CD8-positive, alpha-beta memory T cell (primary cell): ENCODE data around the gene PITPNC1. TPM values are rescaled to one million over a fixed set of nuclear protein-coding genes. Genes with fewer than 3 reads are reported as not detected.
A peak's percentile ranks its signal among the peaks of the same experiment; 100 is the strongest.
"Not testable (repeated sequence)": the region's sequence is repeated elsewhere in the genome, so short reads cannot be mapped to it uniquely, and the experiment has no call there.

Experiments
- CTCF ChIA-PET: fragments of 350-600 bp; sonication (Branson Sonifier 250); formaldehyde crosslinking; loops from one replicate; lab custom pipeline; 2021; ENCODE audit warnings: antibody characterized with exemption; lab: Charles Lee
- POLR2A ChIA-PET: fragments of 350-600 bp; sonication (Branson Sonifier 250); formaldehyde crosslinking; loops from one replicate; lab custom pipeline; 2021; ENCODE audit warnings: antibody characterized with exemption; lab: Charles Lee
- DNase-seq, 5 donors: peaks; one replicate each; pipeline versions ENCODE4 v3.0.0 to v3.0.0-alpha.2; 2020 to 2022; ENCODE audit warnings: mixed read lengths in 1 of 5
- H3K27ac ChIP-seq: one replicate; pipeline ENCODE4 v1.7.0; 2013; ENCODE audit warnings: low read depth, mild to moderate bottlenecking, low read length, moderate library complexity
- H3K27me3 ChIP-seq: 2 replicates; pipeline ENCODE4 v1.7.0; 2013; ENCODE audit warnings: low read length, mild to moderate bottlenecking; ENCODE audit not compliant: insufficient read depth, poor library complexity, severe bottlenecking
- H3K36me3 ChIP-seq: 2 replicates; pipeline ENCODE4 v1.7.0; 2013; ENCODE audit warnings: mild to moderate bottlenecking, low read length, moderate library complexity; ENCODE audit not compliant: insufficient read depth
- H3K4me1 ChIP-seq: 2 replicates; pipeline ENCODE4 v1.7.0; 2013; ENCODE audit warnings: mild to moderate bottlenecking, low read length, moderate library complexity; ENCODE audit not compliant: insufficient read depth
- H3K4me3 ChIP-seq: 2 replicates; pipeline ENCODE4 v1.7.0; 2013; ENCODE audit warnings: mild to moderate bottlenecking, low read length
- H3K9me3 ChIP-seq: 2 replicates; pipeline ENCODE4 v1.7.0; 2013; ENCODE audit warnings: mild to moderate bottlenecking, low read length
- H3K27ac Mint-ChIP-seq, 8 donors: one replicate each; pipeline ENCODE4 v1.8.0; 2020 to 2021; ENCODE audit warnings: mixed read lengths in 8 of 8, mild to moderate bottlenecking in 6 of 8, inconsistent platforms in 3 of 8, moderate library complexity in 3 of 8
- H3K27me3 Mint-ChIP-seq, 2 donors: one replicate each; pipeline ENCODE4 v1.8.0; 2020 to 2021; ENCODE audit warnings: mixed read lengths in 2 of 2, mild to moderate bottlenecking in 1 of 2, moderate library complexity in 1 of 2
- H3K36me3 Mint-ChIP-seq, 3 donors: one replicate each; pipeline ENCODE4 v1.8.0; 2020 to 2021; ENCODE audit warnings: mixed read lengths in 3 of 3, inconsistent platforms in 1 of 3, mild to moderate bottlenecking in 1 of 3
- H3K4me1 Mint-ChIP-seq, 3 donors: one replicate each; pipeline ENCODE4 v1.8.0; 2020 to 2021; ENCODE audit warnings: mixed read lengths in 3 of 3, inconsistent platforms in 1 of 3, mild to moderate bottlenecking in 1 of 3
- H3K4me3 Mint-ChIP-seq, 7 donors: one replicate each; pipeline ENCODE4 v1.8.0; 2020 to 2021; ENCODE audit warnings: mixed read lengths in 7 of 7, mild to moderate bottlenecking in 6 of 7, moderate library complexity in 4 of 7, inconsistent platforms in 2 of 7
- H3K9me3 Mint-ChIP-seq, 5 donors: one replicate each; pipeline ENCODE4 v1.8.0; 2020 to 2022; ENCODE audit warnings: mixed read lengths in 5 of 5, mild to moderate bottlenecking in 3 of 5, moderate library complexity in 2 of 5, inconsistent platforms in 1 of 5
- polyA plus RNA-seq: library from polyadenylated mRNA; unstranded; fragments of 300-500 nt; fragmentation: Illumina TruSeq; gene quantifications from one replicate; pipeline ENCODE4 v1.2.3, GENCODE V29; 2021
- total RNA-seq, 2 experiments: library from RNA; stranded (reverse); gene quantifications; one replicate each; pipeline ENCODE4 v1.2.3, GENCODE V29; 2021

Gene PITPNC1
- total and polyA plus RNA-seq, 3 experiments from 2014 or later: 43.1 to 163 (median 45.1) TPM

DNA sequence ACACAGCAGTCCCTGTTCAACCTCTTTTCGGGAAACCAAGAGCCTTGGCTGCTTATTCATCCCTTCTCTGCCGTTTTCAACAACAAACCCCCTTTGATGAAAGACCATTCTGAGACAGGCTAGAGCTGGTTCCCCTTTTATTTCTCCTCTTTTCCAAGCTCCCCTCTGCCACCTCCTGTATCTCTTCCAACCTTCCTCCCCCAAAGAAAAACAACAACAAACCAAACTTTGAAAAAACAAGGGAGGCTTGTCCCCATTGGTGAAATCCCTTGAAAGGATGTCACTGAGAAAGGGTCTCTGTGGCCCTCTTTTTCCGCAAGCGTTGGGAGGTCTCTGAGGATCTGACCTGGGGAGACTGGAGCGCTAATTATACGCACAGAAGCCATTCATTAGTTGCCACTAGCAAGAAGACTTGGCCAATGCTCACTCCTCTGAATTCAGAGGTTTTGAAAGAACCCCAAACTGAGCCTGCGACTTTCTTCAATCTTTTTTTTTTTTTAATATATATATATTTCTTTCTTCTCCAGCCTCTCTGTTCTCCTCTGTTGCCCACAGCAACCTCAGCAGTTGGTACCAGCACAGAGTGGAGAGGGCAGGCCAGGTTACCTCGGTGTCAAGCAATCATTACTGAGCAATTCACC is 101.4 kb downstream of the PITPNC1 start:
- Mint-ChIP-seq H3K4me1 (peaks cover 79 to 89% (median 87%) of the 10 kb centered on the region in 3 donors), H3K4me3 (peak overlapping the region; percentile 63 to 88 (median 77)), H3K27ac (peak overlapping the region; percentile 89 to 99 (median 94)), H3K9me3 (no peaks in the 10 kb centered on the region), H3K27me3 (no peaks in the 10 kb centered on the region), H3K36me3 (peaks cover 0 to 6% (median 3%) of the 10 kb centered on the region in 3 donors)
- Histone ChIP-seq H3K4me1 (peaks cover 73% of the 10 kb centered on the region), H3K4me3 (peak overlapping the region; percentile 57), H3K9me3 (no peaks in the 10 kb centered on the region), H3K36me3 (no peaks in the 10 kb centered on the region), H3K27ac (peak overlapping the region; percentile 54), H3K27me3 (no peaks in the 10 kb centered on the region)
- CTCF ChIA-PET: interaction anchor here (1.2 to 15.2 kb wide), 3 partner anchors 36 to 101 kb away, joined by 3 to 269 read pairs (median 8); partner anchors contain the start of gene PITPNC1
- peak in 1 of 5 donors; percentile 42 for DNase-seq
- POLR2A ChIA-PET: interaction anchor here (0.7 to 5.1 kb wide), 5 partner anchors 37 to 101 kb away, joined by 3 to 50 read pairs (median 5); partner anchors contain the start of gene PITPNC1

- peak overlapping the region; percentile 36 for H3K27ac ChIP-seq
- H3K9me3 ChIP-seq: no peaks in the 10 kb centered on the region
- H3K9me3 Mint-ChIP-seq: no peaks in the 10 kb centered on the region
- H3K27me3 Mint-ChIP-seq: no peaks in the 10 kb centered on the region
- H3K4me3 Mint-ChIP-seq: peak overlapping the region; percentile 38 to 85 (median 68)
- ChIA-PET POLR2A (interaction anchor here (1.6 to 5.1 kb wide), 2 partner anchors 37 to 101 kb away, joined by 5 to 38 read pairs; no protein-coding TSS in a partner anchor), CTCF (interaction anchor here (15.2 kb wide), 1 partner anchor 102 kb away, joined by 269 read pairs; the partner anchor contains the start of gene PITPNC1)
- H3K36me3 ChIP-seq: no peaks in the 10 kb centered on the region
- H3K36me3 Mint-ChIP-seq: peaks cover 0 to 7% (median 4%) of the 10 kb centered on the region in 3 donors
- no peaks in the 10 kb centered on the region for H3K27me3 ChIP-seq
- no peak for DNase-seq
- peak overlapping the region; percentile 69 to 99 (median 94) for H3K27ac Mint-ChIP-seq
- H3K4me1 Mint-ChIP-seq: peaks cover 76 to 87% (median 86%) of the 10 kb centered on the region in 3 donors
- H3K4me3 ChIP-seq: no peak overlapping the region
- peaks cover 67% of the 10 kb centered on the region for H3K4me1 ChIP-seq
Measured at GRCh38 chr17:67479148-67479547, 102.1 kb downstream of the PITPNC1 start.

- H3K36me3 Mint-ChIP-seq, H3K36me3 ChIP-seq, H3K27me3 Mint-ChIP-seq, H3K9me3 ChIP-seq, H3K9me3 Mint-ChIP-seq, H3K4me3 Mint-ChIP-seq, H3K27me3 ChIP-seq, H3K27ac ChIP-seq, DNase-seq, H3K4me3 ChIP-seq: not testable (repeated sequence)
- H3K4me1 ChIP-seq: peaks cover 53% of the 10 kb centered on the region
- H3K4me1 Mint-ChIP-seq: peaks cover 69 to 86% (median 82%) of the 10 kb centered on the region in 3 donors
- peak overlapping the region in 3 of 8 donors; percentile 80 to 89 (median 85) for H3K27ac Mint-ChIP-seq
- CTCF ChIA-PET: interaction anchor here (1.0 to 15.2 kb wide), 2 partner anchors 28 to 103 kb away, joined by 4 to 269 read pairs; partner anchors contain the start of gene PITPNC1
- POLR2A ChIA-PET: interaction anchor here (0.7 kb wide), 1 partner anchor 91 kb away, joined by 4 read pairs; no protein-coding TSS in a partner anchor
Measured at GRCh38 chr17:67480959-67481358, 103.9 kb downstream of the PITPNC1 start.

DNA sequence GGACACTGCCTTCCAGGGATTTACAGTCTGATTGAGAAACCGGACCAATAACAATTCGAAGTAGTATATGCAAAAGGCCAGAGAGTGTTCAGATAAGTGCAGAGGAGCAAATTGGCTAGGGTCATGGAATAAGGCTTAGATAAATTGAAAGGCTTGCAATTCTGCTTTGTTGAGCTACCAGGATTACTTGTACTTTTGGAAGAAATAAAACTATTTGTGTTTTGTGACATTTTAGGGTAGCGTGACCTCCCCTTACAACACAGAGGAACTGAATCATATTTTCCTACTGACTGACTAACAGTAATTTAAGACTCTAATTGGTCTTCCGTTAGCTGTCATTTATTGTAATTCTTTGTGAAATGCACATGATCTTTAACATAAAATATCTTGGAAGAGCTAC is 104.7 kb downstream of the PITPNC1 start:
- Mint-ChIP-seq H3K4me1 (peaks cover 75 to 90% (median 86%) of the 10 kb centered on the region in 3 donors), H3K27me3 (no peaks in the 10 kb centered on the region), H3K36me3 (peaks cover 0 to 8% (median 5%) of the 10 kb centered on the region in 3 donors), H3K9me3 (no peaks in the 10 kb centered on the region), H3K4me3 (peak overlapping the region in 3 of 7 donors; percentile 20 to 52 (median 25)), H3K27ac (peak overlapping the region in 7 of 8 donors; percentile 19 to 80 (median 59))
- ChIA-PET CTCF (interaction anchor here (1.0 to 15.2 kb wide), 4 partner anchors 29 to 125 kb away, joined by 4 to 269 read pairs (median 7); partner anchors contain the start of gene PITPNC1), POLR2A (interaction anchor here (0.7 kb wide), 1 partner anchor 92 kb away, joined by 4 read pairs; no protein-coding TSS in a partner anchor)
- Histone ChIP-seq H3K36me3 (no peaks in the 10 kb centered on the region), H3K4me3 (no peak overlapping the region), H3K9me3 (no peaks in the 10 kb centered on the region), H3K4me1 (peaks cover 53% of the 10 kb centered on the region), H3K27me3 (no peaks in the 10 kb centered on the region), H3K27ac (no peak overlapping the region)
- no peak for DNase-seq

- no peak for DNase-seq
- peaks cover 49% of the 10 kb centered on the region for H3K4me1 ChIP-seq
- Mint-ChIP-seq H3K27ac (peak overlapping the region in 6 of 8 donors; percentile 3 to 81 (median 70)), H3K27me3 (no peaks in the 10 kb centered on the region), H3K4me3 (peak overlapping the region in 3 of 7 donors; percentile 2 to 13 (median 10)), H3K9me3 (no peaks in the 10 kb centered on the region), H3K36me3 (peaks cover 0 to 12% (median 5%) of the 10 kb centered on the region in 3 donors), H3K4me1 (peaks cover 77 to 93% (median 89%) of the 10 kb centered on the region in 3 donors)
- no peaks in the 10 kb centered on the region for H3K36me3 ChIP-seq
- POLR2A ChIA-PET: interaction anchor here (3.6 kb wide), 1 partner anchor 105 kb away, joined by 10 read pairs; the partner anchor contains the start of gene PITPNC1
- H3K4me3 ChIP-seq: no peak overlapping the region
- H3K27ac ChIP-seq: no peak overlapping the region
- CTCF ChIA-PET: interaction anchor here (1.2 to 15.2 kb wide), 4 partner anchors 41 to 125 kb away, joined by 4 to 269 read pairs (median 10); partner anchors contain the start of gene PITPNC1
- no peaks in the 10 kb centered on the region for H3K27me3 ChIP-seq
- H3K9me3 ChIP-seq: no peaks in the 10 kb centered on the region
Measured at GRCh38 chr17:67482764-67483163, 105.7 kb downstream of the PITPNC1 start.

DNA sequence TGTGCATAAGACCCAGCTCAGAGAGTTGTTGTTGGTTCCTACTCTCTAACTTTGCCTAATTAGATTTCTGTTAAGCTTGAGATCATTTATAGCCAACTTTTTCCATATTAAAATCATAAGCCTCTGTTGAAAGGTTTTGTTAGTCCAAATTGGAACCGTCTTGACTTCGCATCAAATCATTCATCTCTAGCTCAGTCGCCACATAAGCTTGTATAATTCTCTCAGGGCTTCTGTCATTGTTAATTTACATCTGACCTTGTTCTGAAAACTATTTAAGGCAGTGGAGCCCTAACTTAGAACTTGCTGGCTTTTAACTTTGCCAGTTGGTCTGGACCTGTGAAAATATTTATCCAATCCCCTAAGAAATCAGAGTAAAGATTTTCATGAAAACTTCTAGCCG is 107.2 kb downstream of the PITPNC1 start:
- Mint-ChIP-seq H3K36me3 (peaks cover 2 to 21% (median 7%) of the 10 kb centered on the region in 3 donors), H3K27me3 (no peaks in the 10 kb centered on the region), H3K9me3 (no peaks in the 10 kb centered on the region), H3K4me1 (peaks cover 75 to 93% (median 88%) of the 10 kb centered on the region in 3 donors), H3K27ac (peak overlapping the region in 6 of 8 donors; percentile 22 to 70 (median 58)), H3K4me3 (peak overlapping the region in 1 of 7 donors; percentile 8)
- DNase-seq: no peak
- ChIA-PET CTCF (interaction anchor here (1.2 to 15.2 kb wide), 4 partner anchors 9 to 122 kb away, joined by 3 to 269 read pairs (median 10); partner anchors contain the start of gene PITPNC1), POLR2A (interaction anchor here (0.7 to 3.6 kb wide), 2 partner anchors 32 to 106 kb away, joined by 3 to 10 read pairs; partner anchors contain the start of gene PITPNC1)
- no peaks in the 10 kb centered on the region for H3K9me3 ChIP-seq
- H3K36me3 ChIP-seq: peaks cover 4% of the 10 kb centered on the region
- no peaks in the 10 kb centered on the region for H3K27me3 ChIP-seq
- H3K27ac ChIP-seq: no peak overlapping the region
- H3K4me1 ChIP-seq: peaks cover 42% of the 10 kb centered on the region
- H3K4me3 ChIP-seq: no peak overlapping the region

GRCh38 chr17:67485666-67486065 is 108.6 kb downstream of the PITPNC1 start:
- H3K4me1 ChIP-seq: peaks cover 33% of the 10 kb centered on the region
- peak overlapping the region in 1 of 7 donors; percentile 12 for H3K4me3 Mint-ChIP-seq
- H3K27me3 Mint-ChIP-seq: no peaks in the 10 kb centered on the region
- peaks cover 4% of the 10 kb centered on the region for H3K36me3 ChIP-seq
- H3K4me1 Mint-ChIP-seq: peaks cover 75 to 92% (median 88%) of the 10 kb centered on the region in 3 donors
- H3K27ac ChIP-seq: no peak overlapping the region
- H3K27ac Mint-ChIP-seq: peak overlapping the region in 4 of 8 donors; percentile 20 to 66 (median 23)
- DNase-seq: no peak
- no peaks in the 10 kb centered on the region for H3K9me3 ChIP-seq
- no peaks in the 10 kb centered on the region for H3K9me3 Mint-ChIP-seq
- H3K4me3 ChIP-seq: no peak overlapping the region
- peaks cover 6 to 21% (median 7%) of the 10 kb centered on the region in 3 donors for H3K36me3 Mint-ChIP-seq
- H3K27me3 ChIP-seq: no peaks in the 10 kb centered on the region
- CTCF ChIA-PET: interaction anchor here (3.2 to 15.2 kb wide), 3 partner anchors 10 to 108 kb away, joined by 11 to 269 read pairs (median 25); partner anchors contain the start of gene PITPNC1
- POLR2A ChIA-PET: interaction anchor here (0.7 to 3.6 kb wide), 2 partner anchors 54 to 107 kb away, joined by 9 to 10 read pairs; partner anchors contain the start of gene PITPNC1
